Measurements from ENCODE around the gene SERAC1.
"Not testable (repeated sequence)": the region's sequence is repeated elsewhere in the genome, so short reads cannot be mapped to it uniquely, and the experiment has no call there.

The SERAC1 gene

GRCh38 chr6:158168040-158168289, at the start of gene SERAC1:
Gene SERAC1 (minus strand): TSS chr6:158168262. CDS start chr6:158158363, 9,899 bp downstream.
- no peak for DNase-seq (ENCODE audit: low read depth, low spot score)
- Histone ChIP-seq H3K9me3 (ENCODE audit: control insufficient read depth, insufficient read depth, low read length) (no peaks in the 10 kb centered on the region), H3K27ac (ENCODE audit: low read length) (no peak within 1 kb of the TSS), H3K4me3 (ENCODE audit: low read length) (peak within 1 kb of the TSS; percentile 83), H3K4me1 (ENCODE audit: control insufficient read depth, insufficient read depth, low read length) (0 out of 2 replicates have a peak, but pooled peaks cover 1% of the 10 kb centered on the region), H3K27me3 (ENCODE audit: control insufficient read depth, insufficient read depth, low read length) (no peaks in the 10 kb centered on the region), H3K36me3 (ENCODE audit: control insufficient read depth, insufficient read depth, low read length) (no peaks in the 10 kb centered on the region; the same call in 1 of the 2 replicates)
- WGBS (ENCODE audit: insufficient coverage, insufficient read length), result no CpG with 5 or more reads among the region's 29 CpGs

GRCh38 chr6:158213925-158214674, 46.0 kb upstream of the SERAC1 start:
- H3K9me3 ChIP-seq (ENCODE audit: control insufficient read depth, insufficient read depth, low read length), result no peaks in the 10 kb centered on the region
- H3K4me1 ChIP-seq (ENCODE audit: control insufficient read depth, insufficient read depth, low read length), result no peaks in the 10 kb centered on the region
- DNase-seq (ENCODE audit: low read depth, low spot score), result no peak
- no peak overlapping the region for H3K27ac ChIP-seq (ENCODE audit: low read length)
- WGBS (ENCODE audit: insufficient coverage, insufficient read length), result no CpG with 5 or more reads among the region's 7 CpGs
- H3K36me3 ChIP-seq (ENCODE audit: control insufficient read depth, insufficient read depth, low read length), result no peaks in the 10 kb centered on the region
- H3K27me3 ChIP-seq (ENCODE audit: control insufficient read depth, insufficient read depth, low read length), result no peaks in the 10 kb centered on the region
- no peak overlapping the region for H3K4me3 ChIP-seq (ENCODE audit: low read length)

GRCh38 chr6:158211273-158212055, 43.4 kb upstream of the SERAC1 start:
- Histone ChIP-seq H3K27me3 (ENCODE audit: control insufficient read depth, insufficient read depth, low read length) (no peaks in the 10 kb centered on the region), H3K9me3 (ENCODE audit: control insufficient read depth, insufficient read depth, low read length) (no peaks in the 10 kb centered on the region), H3K27ac (ENCODE audit: low read length) (no peak overlapping the region), H3K36me3 (ENCODE audit: control insufficient read depth, insufficient read depth, low read length) (no peaks in the 10 kb centered on the region), H3K4me3 (ENCODE audit: low read length) (no peak overlapping the region), H3K4me1 (ENCODE audit: control insufficient read depth, insufficient read depth, low read length) (no peaks in the 10 kb centered on the region)
- DNase-seq (ENCODE audit: low read depth, low spot score), result no peak
- no CpG with 5 or more reads among the region's 3 CpGs for WGBS (ENCODE audit: insufficient coverage, insufficient read length)

GRCh38 chr6:158209582-158210333, 41.7 kb upstream of the SERAC1 start:
- H3K27me3 ChIP-seq (ENCODE audit: control insufficient read depth, insufficient read depth, low read length); H3K9me3 ChIP-seq (ENCODE audit: control insufficient read depth, insufficient read depth, low read length); H3K27ac ChIP-seq (ENCODE audit: low read length); H3K4me3 ChIP-seq (ENCODE audit: low read length); DNase-seq (ENCODE audit: low read depth, low spot score); H3K4me1 ChIP-seq (ENCODE audit: control insufficient read depth, insufficient read depth, low read length); H3K36me3 ChIP-seq (ENCODE audit: control insufficient read depth, insufficient read depth, low read length): not testable (repeated sequence)
- no CpG with 5 or more reads among the region's 52 CpGs for WGBS (ENCODE audit: insufficient coverage, insufficient read length)

- DNase-seq (ENCODE audit: low read depth, low spot score); H3K36me3 ChIP-seq (ENCODE audit: control insufficient read depth, insufficient read depth, low read length); H3K9me3 ChIP-seq (ENCODE audit: control insufficient read depth, insufficient read depth, low read length); H3K4me3 ChIP-seq (ENCODE audit: low read length); H3K27ac ChIP-seq (ENCODE audit: low read length); H3K4me1 ChIP-seq (ENCODE audit: control insufficient read depth, insufficient read depth, low read length); H3K27me3 ChIP-seq (ENCODE audit: control insufficient read depth, insufficient read depth, low read length): not testable (repeated sequence)
- WGBS (ENCODE audit: insufficient coverage, insufficient read length), result no CpG with 5 or more reads among the region's 20 CpGs
These were observed 40.4 kb upstream of the SERAC1 start for GRCh38 chr6:158208226-158209030.

GRCh38 chr6:158207422-158207788, 39.3 kb upstream of the SERAC1 start:
- no peaks in the 10 kb centered on the region for H3K9me3 ChIP-seq (ENCODE audit: control insufficient read depth, insufficient read depth, low read length)
- no CpG with 5 or more reads among the region's 3 CpGs for WGBS (ENCODE audit: insufficient coverage, insufficient read length)
- DNase-seq (ENCODE audit: low read depth, low spot score), result no peak
- no peak overlapping the region for H3K27ac ChIP-seq (ENCODE audit: low read length)
- H3K4me3 ChIP-seq (ENCODE audit: low read length), result no peak overlapping the region
- no peaks in the 10 kb centered on the region for H3K27me3 ChIP-seq (ENCODE audit: control insufficient read depth, insufficient read depth, low read length)
- no peaks in the 10 kb centered on the region for H3K4me1 ChIP-seq (ENCODE audit: control insufficient read depth, insufficient read depth, low read length)
- no peaks in the 10 kb centered on the region for H3K36me3 ChIP-seq (ENCODE audit: control insufficient read depth, insufficient read depth, low read length)

- Histone ChIP-seq H3K4me3 (ENCODE audit: low read length) (no peak overlapping the region), H3K27ac (ENCODE audit: low read length) (no peak overlapping the region)
- WGBS (ENCODE audit: insufficient coverage, insufficient read length), result no CpG with 5 or more reads among the region's 7 CpGs
These were observed 38.8 kb upstream of the SERAC1 start for GRCh38 chr6:158206740-158207421.

GRCh38 chr6:158205169-158205944, 37.3 kb upstream of the SERAC1 start:
- no peaks in the 10 kb centered on the region for H3K4me1 ChIP-seq (ENCODE audit: control insufficient read depth, insufficient read depth, low read length)
- no peaks in the 10 kb centered on the region for H3K36me3 ChIP-seq (ENCODE audit: control insufficient read depth, insufficient read depth, low read length)
- WGBS (ENCODE audit: insufficient coverage, insufficient read length), result no CpG with 5 or more reads among the region's 13 CpGs
- H3K9me3 ChIP-seq (ENCODE audit: control insufficient read depth, insufficient read depth, low read length), result no peaks in the 10 kb centered on the region
- no peak overlapping the region for H3K27ac ChIP-seq (ENCODE audit: low read length)
- H3K4me3 ChIP-seq (ENCODE audit: low read length), result no peak overlapping the region
- no peak for DNase-seq (ENCODE audit: low read depth, low spot score)
- no peaks in the 10 kb centered on the region for H3K27me3 ChIP-seq (ENCODE audit: control insufficient read depth, insufficient read depth, low read length)

More at GRCh38 chr6:158206740-158207421, 38.8 kb upstream of the SERAC1 start:
- no peaks in the 10 kb centered on the region for H3K9me3 ChIP-seq (ENCODE audit: control insufficient read depth, insufficient read depth, low read length)
- DNase-seq (ENCODE audit: low read depth, low spot score), result no peak
- no peaks in the 10 kb centered on the region for H3K27me3 ChIP-seq (ENCODE audit: control insufficient read depth, insufficient read depth, low read length)
- no peaks in the 10 kb centered on the region for H3K4me1 ChIP-seq (ENCODE audit: control insufficient read depth, insufficient read depth, low read length)
- H3K36me3 ChIP-seq (ENCODE audit: control insufficient read depth, insufficient read depth, low read length), result no peaks in the 10 kb centered on the region

- no peaks in the 10 kb centered on the region for H3K27me3 ChIP-seq (ENCODE audit: control insufficient read depth, insufficient read depth, low read length)
- H3K9me3 ChIP-seq (ENCODE audit: control insufficient read depth, insufficient read depth, low read length), result no peaks in the 10 kb centered on the region
- H3K27ac ChIP-seq (ENCODE audit: low read length), result no peak overlapping the region
- WGBS (ENCODE audit: insufficient coverage, insufficient read length), result no CpG with 5 or more reads among the region's 13 CpGs
- H3K4me1 ChIP-seq (ENCODE audit: control insufficient read depth, insufficient read depth, low read length), result no peaks in the 10 kb centered on the region
- no peak overlapping the region for H3K4me3 ChIP-seq (ENCODE audit: low read length)
- no peak for DNase-seq (ENCODE audit: low read depth, low spot score)
- no peaks in the 10 kb centered on the region for H3K36me3 ChIP-seq (ENCODE audit: control insufficient read depth, insufficient read depth, low read length)
These were observed 30.4 kb upstream of the SERAC1 start for GRCh38 chr6:158198461-158198860.
